ENCODE measurements around the gene WNT9B. TPM values are rescaled to one million over a fixed set of nuclear protein-coding genes. Genes with fewer than 3 reads are reported as not detected.

Gene WNT9B
- total and polyA plus RNA-seq, 2 of the 13 experiments (the other 11 are each of a cell fraction or from before 2014, with no cell fraction given), result not detected

DNA sequence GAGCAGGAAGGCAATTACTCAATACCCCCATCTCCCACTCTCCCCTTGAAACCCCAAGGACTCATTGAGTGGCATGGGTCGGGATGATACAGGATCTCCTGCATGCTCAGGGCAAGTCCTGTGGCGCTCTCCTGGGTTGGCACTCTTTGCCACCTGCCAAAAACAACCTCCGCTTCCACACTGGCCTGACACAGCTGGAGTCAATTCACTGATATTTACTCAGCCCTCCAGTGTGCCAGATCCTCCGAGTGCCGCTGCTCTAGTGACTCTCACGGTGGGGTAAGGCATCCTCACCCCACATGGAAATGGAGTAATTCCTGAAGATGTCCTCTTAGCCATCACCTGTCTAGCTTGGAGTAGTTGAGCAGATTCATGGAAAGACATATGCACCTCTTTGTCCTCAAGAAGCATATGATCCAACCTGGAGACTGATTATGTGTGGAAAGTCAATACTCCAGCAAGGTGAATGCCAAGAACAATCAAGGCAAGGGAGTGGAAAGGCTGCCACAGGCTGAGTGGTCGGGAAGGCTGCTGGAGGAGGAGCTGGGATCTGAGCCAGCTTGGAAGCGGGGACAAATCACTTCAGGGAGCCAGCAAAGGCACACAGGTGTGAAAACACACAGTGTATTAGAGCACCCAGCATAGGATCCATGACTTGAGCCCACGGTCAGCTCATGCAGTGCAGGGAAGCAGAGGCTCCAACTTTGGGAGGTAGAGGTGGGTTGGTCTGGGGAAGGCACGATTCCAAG lies 59.0 kb downstream of the WNT9B start (continued):
- no peak for TF ChIP-seq AFF4 (CRISPR knock-in tag; IDR thresholded peaks at IDR 0.05)
- TF ChIP-seq ZBTB49 (CRISPR knock-in tag; IDR thresholded peaks at IDR 0.05; ENCODE audit: borderline replicate concordance), result no peak
- TF ChIP-seq ZFP90 (CRISPR knock-in tag; IDR thresholded peaks at IDR 0.05; ENCODE audit: borderline replicate concordance), result no peak

- H3K4me2 ChIP-seq (ENCODE audit: low read depth, low read length), result no peak overlapping the region
- no peaks in the 10 kb centered on the region for H3K36me3 ChIP-seq (replicated peaks in 1 of 2; ENCODE audit: control insufficient read depth in 1 of 2, insufficient read depth in 2 of 2, low read length in 2 of 2)
- H4K20me1 ChIP-seq (ENCODE audit: insufficient read depth, low read length), result no peaks in the 10 kb centered on the region
- TF ChIP-seq, protein P1, sequence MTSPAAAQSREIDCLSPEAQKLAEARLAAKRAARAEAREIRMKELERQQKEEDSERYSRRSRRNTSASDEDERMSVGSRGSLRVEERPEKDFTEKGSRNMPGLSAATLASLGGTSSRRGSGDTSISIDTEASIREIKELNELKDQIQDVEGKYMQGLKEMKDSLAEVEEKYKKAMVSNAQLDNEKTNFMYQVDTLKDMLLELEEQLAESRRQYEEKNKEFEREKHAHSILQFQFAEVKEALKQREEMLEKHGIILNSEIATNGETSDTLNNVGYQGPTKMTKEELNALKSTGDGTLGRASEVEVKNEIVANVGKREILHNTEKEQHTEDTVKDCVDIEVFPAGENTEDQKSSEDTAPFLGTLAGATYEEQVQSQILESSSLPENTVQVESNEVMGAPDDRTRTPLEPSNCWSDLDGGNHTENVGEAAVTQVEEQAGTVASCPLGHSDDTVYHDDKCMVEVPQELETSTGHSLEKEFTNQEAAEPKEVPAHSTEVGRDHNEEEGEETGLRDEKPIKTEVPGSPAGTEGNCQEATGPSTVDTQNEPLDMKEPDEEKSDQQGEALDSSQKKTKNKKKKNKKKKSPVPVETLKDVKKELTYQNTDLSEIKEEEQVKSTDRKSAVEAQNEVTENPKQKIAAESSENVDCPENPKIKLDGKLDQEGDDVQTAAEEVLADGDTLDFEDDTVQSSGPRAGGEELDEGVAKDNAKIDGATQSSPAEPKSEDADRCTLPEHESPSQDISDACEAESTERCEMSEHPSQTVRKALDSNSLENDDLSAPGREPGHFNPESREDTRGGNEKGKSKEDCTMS (CRISPR knock-in tag; conservative IDR thresholded peaks at IDR 0.05), result no peak
- TF ChIP-seq ZNF792 (CRISPR knock-in tag; IDR thresholded peaks at IDR 0.05) (no peak), ZGPAT (CRISPR knock-in tag; IDR thresholded peaks at IDR 0.05) (no peak), RXRA (CRISPR knock-in tag; IDR thresholded peaks at IDR 0.05) (no peak)
- no TSS peak for BruUV-seq (replicated peaks)
- H3K9ac ChIP-seq (ENCODE audit: insufficient read depth, low read depth, low read length), result no peak overlapping the region
- H3K79me2 ChIP-seq (ENCODE audit: insufficient read depth, low read length), result no peaks in the 10 kb centered on the region
- ChIA-PET POLR2A (no interaction called here), CTCF (ENCODE audit: low intra/inter-chr PET ratio, low total read pairs) (no interaction called here)
- FAIRE-seq (no peak), DNase-seq (ENCODE audit: low spot score) (no peak), ATAC-seq (no peak)
- H3K4me1 ChIP-seq (ENCODE audit: insufficient read depth, low read length), result no peaks in the 10 kb centered on the region
- WGBS (ENCODE audit: low lambda C conversion rate), result 66% methylated on average over 3 of the region's 3 CpGs
- H3K4me3 ChIP-seq (replicated peaks in 1 of 3; ENCODE audit: insufficient read depth in 1 of 3, low read depth in 2 of 3, low read length in 3 of 3), result no peak overlapping the region
- intact Hi-C loops (cut with micrococcal nuclease; ENCODE audit: unreplicated experiment), result no loop called here
- no peaks in the 10 kb centered on the region for H3K9me3 ChIP-seq (ENCODE audit: low read length)
- H3K27ac ChIP-seq (ENCODE audit: extremely low read length, insufficient read depth, low read length), result no peak overlapping the region
- peaks cover 4 to 49% of the 10 kb centered on the region in 2 experiments for H3K27me3 ChIP-seq (ENCODE audit: control insufficient read depth in 1 of 2, insufficient read depth in 2 of 2, low read length in 2 of 2)
- in situ Hi-C loops (cut with HindIII; ENCODE audit: extremely low pct_ligation_motif_present, low pct_unique_long_range_greater_than_20kb), result no loop called here
- H2AFZ ChIP-seq (ENCODE audit: low read length), result no peak overlapping the region
Measured at GRCh38 chr17:46911311-46911710, 59.9 kb downstream of the WNT9B start.
